Suppressor macrophage (primary cell): ENCODE data around the gene CDYL2.
A peak's percentile ranks its signal among the peaks of the same experiment; 100 is the strongest.
"Not testable (repeated sequence)": the region's sequence is repeated elsewhere in the genome, so short reads cannot be mapped to it uniquely, and the experiment has no call there.

Experiments used
- DNase-seq, 4 experiments: peaks; one replicate each; pipeline ENCODE4 v3.0.0-alpha.2; 2020 to 2022

Gene CDYL2

DNA sequence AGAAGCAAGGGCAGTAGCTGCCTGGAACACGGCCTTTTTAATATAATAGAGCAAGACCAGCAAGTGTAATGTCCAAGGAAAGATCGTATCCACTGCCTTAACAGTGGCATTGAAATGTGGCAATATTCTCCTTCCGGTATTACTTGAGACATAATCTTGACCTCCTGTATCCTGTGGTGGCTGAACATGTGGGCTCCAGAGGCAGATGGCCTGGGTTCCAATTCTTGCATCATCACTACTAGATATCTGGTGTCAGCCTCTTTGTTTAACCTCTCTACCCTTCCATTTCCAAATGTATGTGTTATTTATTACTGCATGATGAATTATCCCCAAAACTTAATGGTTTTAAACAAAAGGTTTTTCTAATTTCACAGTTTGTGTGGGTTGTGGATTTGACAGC lies 3.5 kb upstream of the CDYL2 start:
- DNase-seq: peak in 3 of 4 experiments; percentile 8 to 38 (median 34)

DNA sequence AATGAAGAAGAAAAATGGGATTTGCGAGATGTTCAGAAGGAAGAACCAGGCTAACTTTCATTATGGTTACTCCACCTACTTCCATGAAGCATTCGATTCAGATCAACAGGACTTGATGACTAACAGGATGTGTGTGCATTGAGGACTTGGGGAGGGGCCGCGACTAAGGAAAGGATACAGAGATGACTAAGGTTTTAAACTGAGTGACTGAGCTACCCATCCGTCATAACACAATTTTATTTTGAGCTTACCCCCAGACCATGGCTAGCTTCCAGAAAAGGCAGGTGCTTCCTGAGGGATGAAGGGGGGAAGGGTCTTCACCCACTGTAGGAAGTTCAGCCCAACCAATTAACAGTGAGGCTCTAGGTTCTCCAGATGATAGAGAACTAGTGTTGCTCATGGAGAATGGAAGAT lies 2.5 kb upstream of the CDYL2 start:
- peak; percentile 15 to 68 (median 39) for DNase-seq

DNA sequence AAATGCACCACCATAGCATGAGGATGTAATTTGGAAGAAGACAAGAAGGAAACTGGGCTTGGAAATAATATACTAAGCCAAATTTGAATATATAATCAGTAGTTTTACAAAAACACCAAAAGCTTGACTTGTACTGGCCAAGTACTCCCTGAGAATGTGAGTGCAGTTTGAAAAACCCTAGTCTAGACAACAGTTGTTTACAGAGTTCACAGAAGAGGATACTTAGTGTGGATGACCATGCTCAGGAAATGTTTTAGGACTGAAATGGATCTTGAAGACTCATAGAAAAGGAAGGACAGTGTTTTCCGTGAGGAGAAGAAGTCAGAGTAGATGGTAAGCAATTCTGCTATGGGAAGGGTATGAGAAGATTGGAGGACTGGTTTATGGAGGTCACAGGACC lies 1.9 kb upstream of the CDYL2 start:
- DNase-seq: no peak

DNA sequence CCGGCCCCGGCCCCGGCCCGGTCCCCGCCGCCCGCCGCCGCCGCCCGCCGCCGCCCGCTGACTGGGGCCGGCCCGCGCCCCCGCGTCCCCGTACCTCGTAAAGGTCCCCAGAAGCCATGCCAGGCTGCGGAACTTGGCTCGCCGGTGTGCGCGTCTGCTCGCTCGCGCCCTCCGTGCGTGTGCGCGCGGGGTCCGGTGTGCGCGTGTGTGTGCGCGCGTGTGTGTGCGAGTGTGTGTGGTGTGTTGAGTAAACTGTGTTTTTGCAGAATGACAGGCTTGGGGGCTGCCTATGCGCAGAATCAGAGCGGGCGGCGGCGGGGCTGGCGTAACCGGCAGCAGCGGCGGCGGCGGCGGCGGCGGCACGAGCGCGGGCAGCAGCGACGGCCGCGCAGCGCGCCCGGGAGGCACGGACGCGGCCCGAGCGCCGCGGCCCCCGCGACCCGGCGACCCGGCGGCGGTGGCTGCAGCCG lies 307 bp downstream of the CDYL2 start:
- peak; percentile 62 to 86 (median 74) for DNase-seq

DNA sequence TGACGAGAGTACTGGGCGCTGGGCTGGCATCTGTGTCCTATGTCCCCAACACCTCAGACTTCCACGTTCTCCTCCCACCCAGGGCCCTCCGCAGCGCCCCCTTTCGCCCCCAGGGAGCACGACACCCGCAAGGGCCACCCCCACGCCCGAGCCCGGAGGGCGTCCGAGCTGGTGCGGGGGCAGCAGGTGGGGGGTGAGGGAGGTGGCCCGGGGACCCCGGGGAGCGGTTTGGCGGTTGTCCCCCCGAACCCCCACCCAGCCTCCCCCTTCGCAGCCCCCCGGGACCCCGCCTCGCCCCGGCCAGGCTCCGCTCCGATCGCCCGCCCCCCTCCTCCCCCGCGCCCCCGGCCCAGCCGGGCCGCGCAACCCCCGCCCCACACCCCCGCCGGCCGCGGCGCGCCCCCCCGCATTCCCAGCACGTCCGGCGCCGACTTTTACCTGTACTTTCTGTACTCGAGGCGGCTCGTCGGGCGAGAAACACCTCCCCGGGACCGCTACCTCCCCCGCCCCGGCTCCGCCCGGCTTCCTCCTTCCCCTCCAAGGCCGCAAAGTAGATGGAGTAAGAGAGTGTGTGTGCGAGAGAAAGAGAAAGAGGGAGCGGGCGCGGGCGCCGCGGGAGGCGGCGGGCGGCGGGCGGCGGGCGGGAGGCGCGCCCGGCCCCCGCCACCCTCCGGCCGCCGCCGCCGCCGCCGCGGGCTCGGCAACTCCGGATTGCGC lies 901 bp downstream of the CDYL2 start:
- DNase-seq: peak; percentile 41 to 73 (median 56)

DNA sequence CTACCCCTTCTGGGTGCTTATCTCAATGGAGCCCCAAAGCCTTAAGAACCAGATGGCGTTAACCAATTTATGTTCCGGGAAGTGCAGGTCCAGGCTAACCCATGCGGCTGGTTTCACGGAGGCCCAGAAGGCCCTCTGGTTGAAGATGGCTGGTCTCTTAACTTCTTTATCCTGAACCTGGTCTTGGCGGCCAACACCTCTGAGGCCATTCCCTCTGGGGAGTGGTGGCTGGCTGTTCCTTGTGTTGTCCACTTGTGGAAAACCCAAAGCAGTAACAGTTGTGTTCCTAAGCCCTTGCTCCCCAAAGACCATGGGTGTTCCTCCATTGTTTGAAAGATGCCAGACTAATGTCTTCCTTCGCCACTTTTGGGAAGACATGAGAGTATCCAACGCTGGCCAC lies 1.5 kb downstream of the CDYL2 start:
- DNase-seq: no peak

DNA sequence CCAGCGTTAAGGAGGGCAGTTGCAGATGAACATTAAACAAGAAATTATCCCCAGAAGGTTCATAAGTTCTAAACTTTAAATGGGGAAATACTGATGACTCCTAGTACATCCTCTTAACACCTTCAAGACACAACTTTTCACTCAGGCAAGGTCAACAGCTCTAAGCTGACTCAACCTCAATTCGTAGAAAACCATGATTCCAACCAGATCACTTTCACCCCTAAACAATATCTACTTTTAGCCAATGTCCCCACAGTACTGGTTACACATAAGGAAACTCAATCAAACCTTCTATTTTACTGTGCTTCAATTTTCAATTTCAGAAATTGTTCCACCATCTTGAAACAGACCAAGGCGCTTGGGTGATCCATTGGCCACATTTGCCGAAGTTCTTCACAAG lies 2.3 kb downstream of the CDYL2 start:
- no peak for DNase-seq

DNA sequence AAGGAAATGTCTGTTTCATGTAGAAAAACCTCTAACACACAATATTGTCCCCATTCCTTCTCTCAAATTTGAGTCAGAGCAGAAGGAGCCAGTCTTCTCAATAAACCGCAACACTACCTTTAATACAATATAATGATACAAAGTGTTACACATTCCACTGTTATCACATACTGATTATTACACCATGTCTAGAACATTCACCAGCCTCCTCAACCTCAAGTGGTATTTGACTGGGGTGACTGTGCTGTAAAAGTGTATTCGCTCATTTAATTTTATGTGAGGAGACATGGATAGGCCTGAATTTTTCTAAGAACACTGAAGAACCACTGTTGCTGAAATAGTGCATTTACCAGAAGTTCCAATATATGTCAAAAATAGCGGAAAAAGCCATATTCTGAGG lies 10.3 kb downstream of the CDYL2 start:
- no peak for DNase-seq

DNA sequence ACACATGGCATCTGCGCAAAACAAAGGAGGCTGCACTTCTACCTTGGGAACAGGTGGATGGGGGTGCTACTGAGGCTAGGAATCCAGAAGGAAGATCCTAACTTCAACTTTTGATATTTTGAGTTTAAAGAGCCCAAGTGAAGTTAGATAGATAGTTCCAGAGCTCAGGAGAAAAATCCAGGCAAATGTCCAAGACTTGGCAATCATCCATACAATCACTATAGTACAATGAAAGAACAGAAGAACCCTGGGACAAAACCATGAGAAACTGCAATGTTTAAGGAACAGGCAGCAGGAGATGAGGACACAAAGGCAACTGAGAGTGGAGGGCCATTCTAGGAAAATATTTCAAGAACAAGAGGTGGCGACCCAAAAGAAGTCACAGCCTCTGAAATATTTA lies 12.4 kb downstream of the CDYL2 start:
- DNase-seq: no peak

DNA sequence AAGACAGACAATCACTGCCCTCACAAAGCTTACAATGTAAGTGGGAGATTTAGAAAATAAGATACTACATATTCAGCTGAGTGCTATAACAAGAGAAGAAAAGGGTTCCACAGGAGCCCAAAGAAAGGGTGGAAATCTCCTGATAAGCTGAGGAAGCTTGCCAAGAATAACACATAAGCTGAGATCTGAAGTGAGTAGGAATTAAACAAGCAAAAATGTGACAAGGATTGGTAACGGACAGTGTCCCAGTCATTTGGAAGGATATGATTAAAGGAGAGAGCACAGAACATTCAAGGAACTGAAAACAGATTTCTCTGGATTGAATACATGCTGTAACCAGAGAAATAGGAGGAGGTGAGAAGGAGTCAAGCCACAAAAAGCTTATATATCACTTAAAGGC lies 13.0 kb downstream of the CDYL2 start:
- DNase-seq: no peak

DNA sequence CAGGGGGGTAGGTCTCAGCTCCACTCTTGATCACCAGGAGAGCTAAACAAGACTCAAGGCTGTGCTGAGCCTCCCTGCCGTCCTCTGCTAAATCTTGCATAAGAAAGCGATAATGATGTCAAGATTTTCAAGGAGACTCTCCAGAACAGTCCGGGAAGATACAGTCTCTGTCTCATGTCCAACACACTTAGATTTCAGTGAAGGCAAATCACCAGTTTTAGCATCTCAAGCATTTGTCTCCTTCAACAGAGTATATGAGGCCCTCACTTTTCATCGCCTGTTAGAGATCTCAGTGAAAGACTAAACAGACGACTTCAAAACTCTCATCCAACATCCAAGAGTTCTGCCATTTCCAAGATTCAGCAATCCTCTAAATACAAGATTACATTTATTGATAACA lies 13.6 kb downstream of the CDYL2 start:
- no peak for DNase-seq

DNA sequence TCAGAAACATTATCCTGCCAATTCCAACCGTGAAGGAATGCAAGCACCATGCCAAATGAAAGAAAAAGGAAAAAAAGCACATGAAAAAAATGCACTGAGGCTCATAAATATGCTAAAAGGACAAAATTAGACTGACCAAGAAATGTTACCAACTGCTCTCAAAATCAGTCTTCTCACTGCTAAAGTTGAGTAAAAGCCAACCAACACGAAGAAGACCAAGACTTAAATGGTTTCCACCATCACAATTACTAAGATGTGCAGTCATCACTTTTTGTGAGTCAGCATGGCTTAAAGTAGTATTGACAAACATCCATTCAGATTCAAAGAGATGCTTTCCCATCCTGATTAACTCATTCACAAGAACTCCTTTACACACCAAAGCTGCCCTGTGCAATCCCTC lies 16.4 kb downstream of the CDYL2 start:
- no peak for DNase-seq

DNA sequence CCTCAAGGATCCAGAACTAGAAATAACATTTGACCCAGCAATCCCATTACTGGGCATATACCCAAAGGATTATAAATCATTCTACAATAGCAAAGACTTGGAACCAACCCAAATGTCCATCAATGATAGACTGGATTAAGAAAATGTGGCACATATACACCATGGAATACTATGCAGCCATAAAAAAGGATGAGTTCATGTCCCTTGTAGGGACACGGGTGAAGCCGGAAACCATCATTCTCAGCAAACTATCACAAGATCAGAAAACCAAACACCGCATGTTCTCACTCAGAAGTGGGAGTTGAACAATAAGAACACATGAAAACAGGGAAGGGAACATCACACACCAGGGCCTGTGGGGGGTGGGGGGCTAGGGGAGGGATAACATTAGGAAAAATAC lies 17.8 kb downstream of the CDYL2 start:
- DNase-seq: not testable (repeated sequence)

DNA sequence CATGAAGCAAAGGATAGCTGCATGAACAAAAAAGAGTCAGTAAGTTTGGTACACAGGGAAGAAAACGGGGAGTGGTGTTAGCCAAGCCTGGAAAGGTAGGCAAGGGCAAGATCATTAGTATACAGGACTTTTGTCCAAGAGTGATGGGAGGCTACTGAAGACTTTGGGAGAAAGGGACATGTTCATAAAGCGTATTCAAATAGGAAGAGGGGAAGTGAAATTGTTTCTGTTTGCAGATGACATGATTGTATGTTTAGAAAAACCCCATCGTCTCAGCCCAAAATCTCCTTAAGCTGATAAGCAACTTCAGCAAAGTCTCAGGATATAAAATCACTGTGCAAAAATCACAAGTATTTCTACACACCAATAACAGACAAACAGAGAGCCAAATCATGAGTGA lies 19.4 kb downstream of the CDYL2 start:
- no peak for DNase-seq

DNA sequence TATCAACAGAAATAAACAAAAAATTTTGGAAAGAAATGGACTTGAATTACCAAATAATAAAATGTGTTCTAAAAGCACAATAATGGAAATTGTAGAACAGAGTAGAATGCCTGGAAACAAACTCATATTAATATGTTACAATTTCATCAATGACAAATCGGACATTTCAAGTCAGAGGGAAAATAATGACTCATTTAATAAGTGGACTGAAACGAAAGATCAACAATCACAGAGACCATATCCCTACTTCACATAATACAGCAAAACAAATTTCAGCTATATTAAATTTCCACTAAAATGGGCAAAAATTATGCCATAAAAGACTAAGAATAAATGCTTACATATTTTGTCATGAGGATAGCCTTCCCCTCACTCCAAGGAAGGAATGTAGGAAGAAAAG lies 25.7 kb downstream of the CDYL2 start:
- no peak for DNase-seq

DNA sequence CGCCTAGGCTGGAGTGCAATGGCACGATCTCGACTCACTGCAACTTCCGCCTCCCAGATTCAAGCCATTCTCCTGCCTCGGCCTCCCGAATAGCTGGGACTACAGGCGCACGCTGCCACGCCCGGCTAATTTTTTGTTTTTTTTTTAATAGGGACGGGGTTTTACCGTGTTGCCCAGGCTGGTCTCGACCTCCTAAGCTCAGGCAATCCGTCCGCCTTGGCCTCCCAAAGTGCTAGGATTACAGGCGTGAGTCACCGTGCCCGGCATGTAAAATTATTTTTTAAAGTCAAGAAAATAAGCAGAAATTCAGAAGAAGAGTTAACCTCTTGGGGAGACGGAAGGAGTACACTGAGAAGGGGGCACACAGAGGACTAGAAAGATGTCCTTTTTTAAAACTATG lies 27.5 kb downstream of the CDYL2 start:
- DNase-seq: no peak

DNA sequence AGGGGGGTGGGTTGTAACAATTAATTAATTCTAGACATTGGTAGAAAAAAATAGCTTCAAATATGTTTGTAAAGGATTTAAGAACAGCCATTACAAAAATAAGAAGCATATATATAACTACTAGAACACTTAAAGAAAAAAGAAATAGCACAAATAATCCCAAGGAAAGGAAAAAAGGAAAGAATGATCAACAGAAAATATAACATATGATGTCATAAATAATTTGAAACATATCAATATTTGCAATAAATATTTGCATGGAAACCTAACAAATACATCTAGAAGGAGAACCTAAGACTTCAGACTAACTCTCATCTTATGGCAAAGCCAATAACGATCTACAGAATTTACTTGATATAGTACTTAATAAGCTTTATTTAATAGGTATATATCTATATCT lies 28.9 kb downstream of the CDYL2 start:
- DNase-seq: no peak

DNA sequence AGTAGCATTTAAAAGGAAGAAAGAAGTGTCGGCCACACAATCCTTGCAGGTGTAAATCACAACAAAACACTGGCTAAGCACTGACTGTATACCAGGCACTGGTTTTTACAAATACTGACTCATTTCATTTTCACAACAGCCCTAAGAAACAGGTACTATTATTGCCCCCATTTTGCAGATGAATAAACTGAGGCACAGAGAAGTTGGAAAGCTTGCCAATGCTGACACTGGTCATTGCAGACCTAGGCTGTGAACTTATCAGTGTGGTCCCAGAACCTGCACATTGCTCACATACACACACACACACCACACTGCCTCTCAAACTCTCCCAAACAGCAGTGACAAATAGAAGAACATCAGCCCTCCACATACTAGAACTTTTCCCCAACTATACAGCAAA lies 37.6 kb downstream of the CDYL2 start:
- no peak for DNase-seq

DNA sequence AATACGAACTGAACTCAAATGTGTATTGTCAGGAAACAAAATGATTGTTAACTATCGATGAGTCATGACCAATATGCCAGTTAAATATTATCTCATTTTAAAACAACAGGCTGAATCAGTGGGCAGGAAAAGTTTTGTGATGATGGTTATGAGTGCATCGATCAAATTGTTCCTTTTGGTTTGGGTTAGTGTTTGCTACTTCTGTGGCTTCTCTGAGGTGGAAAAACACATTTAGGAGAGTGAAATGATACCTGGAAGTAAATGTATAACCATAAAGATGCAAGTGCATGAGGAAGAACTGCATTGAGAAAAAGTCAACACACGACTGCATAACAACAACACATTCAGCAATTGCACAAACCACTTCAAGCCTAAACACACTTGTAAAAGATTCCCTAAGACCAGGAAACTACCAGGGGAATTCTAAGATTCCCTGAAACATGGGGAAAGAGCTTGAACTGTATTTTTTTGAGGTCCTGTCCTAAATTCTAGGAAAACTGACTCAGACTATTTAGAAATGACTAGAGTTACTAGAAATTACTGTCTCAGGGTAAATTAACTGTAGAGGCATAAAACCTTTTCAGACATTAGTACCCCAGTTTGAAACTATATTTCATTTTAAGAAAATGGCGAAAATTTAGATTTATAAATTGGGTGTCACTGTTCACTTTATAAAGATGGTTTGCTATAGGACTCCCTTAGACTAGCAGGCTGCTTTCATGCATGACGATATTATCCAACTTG lies 44.8 kb downstream of the CDYL2 start:
- no peak for DNase-seq

DNA sequence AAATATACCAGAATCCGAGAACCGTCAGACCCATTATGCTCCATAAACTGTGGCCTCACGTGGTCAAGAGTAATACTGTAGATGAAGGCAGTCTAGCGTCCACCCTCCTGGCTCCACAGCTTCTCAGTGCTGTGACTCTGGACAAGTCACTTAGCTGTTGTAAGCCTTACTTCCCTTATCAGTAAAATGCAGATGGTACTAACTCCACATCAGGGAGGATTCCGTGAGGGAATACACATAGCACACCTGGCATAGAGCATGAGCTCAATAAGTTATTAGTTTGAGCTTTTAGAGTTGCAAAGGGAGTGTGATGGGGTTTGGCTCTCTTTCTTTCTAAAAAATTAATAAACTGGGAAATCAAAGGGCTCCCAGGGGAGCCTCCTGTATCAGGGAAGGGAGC lies 49.9 kb downstream of the CDYL2 start:
- no peak for DNase-seq

DNA sequence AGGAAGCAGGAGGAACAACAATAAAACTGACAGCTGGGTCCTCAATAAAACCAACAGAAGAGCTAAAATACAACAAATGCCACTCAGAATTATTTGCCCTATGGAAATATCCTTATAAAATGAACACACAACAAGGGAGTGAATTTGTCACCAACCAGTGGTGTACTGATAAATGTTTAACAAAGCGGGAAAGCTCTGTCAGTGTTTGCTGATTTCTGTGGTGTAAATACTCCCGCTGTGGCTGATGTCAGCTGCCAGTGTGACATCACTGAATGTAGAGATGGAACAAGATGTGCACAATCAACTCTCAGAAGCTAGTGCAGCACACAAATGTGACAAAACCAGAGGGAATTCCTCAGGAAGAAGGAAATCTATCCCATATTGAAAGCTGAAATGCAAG lies 51.9 kb downstream of the CDYL2 start:
- no peak for DNase-seq

DNA sequence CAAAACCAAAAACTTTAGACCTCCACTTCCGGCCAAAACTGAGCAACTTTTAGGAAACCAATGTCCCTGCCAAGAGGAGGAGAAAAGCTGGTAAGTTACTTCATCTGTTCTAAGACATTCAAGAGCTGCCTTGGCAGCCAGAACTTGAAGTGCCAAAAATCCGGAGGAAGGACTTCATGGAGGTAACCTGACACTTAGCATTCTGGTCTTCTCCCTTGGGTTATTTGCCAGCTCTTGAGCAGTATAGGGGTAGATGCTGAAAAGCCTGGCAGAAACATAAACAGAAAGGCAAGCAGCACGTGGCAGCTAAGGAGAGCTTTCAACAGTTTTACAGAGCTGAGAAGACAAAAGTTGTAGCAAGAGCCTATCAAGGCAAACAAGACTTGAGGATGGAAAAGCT lies 53.2 kb downstream of the CDYL2 start:
- no peak for DNase-seq

DNA sequence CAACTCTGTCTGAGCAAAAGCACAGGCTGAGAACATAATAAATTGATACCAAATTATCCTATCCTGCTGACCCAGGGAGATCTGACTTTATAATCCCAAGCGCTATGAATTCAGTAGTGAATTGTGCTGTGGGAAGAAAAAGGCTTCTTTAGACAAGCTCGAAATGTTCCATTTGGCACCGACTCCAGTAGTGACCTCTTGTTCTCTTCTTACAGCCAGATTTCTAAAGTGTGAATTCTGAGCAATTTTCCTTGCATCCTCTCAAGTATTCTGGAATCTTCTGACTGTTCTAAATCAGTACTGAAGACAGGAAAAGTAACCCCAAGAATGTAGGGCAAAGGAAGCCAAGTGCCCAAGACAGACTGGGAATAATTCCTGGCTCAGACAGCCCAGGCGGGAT lies 58.2 kb downstream of the CDYL2 start:
- no peak for DNase-seq

DNA sequence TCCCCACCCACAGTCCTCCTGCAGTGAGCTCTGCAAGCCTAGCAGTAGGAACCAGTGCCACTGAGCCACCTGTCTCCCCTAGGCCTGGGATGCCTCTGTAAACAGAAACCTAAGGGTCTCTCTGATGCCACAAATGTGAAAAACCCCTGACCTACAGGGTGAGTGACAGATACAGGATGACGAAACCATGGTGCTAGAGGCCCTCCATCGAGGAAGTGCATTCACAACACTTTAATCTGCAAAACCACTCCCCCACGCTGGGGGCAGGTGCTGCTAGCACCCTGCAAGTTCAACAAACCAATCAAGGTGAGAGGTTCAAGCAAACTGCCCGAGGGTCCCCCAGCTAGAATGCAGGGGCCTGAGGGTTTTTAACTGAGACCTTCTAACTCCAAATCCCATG lies 59.5 kb downstream of the CDYL2 start:
- peak in 1 of 4 experiments; percentile 13 for DNase-seq
